Esophagus muscularis mucosa (tissue), 2 donors: ENCODE results near the gene GPR12.

ENCODE experiments used
- POLR2A ChIP-seq: fragments of 450-650 bp; IDR thresholded peaks from one replicate; pipeline ENCODE4 v1.6.1; 2017; ENCODE audit warnings: antibody characterized with exemption, moderate library complexity, mild to moderate bottlenecking, low read depth
- POLR2AphosphoS5 ChIP-seq, 2 donors: sonication (generic); formaldehyde crosslinking; IDR thresholded peaks; one replicate each; pipeline ENCODE4 v1.6.1; 2017; ENCODE audit warnings: antibody characterized with exemption in 2 of 2

- TF ChIP-seq POLR2A (no peak), POLR2AphosphoS5 (IDR thresholded peaks at IDR 0.05) (no peak)
Observed at GRCh38 chr13:26710166-26710565, 50.4 kb downstream of the GPR12 start.
